ENCODE results near the gene B3GNT8.

Gene B3GNT8

GRCh38 chr19:41422456-41422855 lies 4.7 kb downstream of the B3GNT8 start:
- H3K27ac ChIP-seq: no peak overlapping the region
- TF ChIP-seq CTCF (conservative IDR thresholded peaks at IDR 0.05) (no peak), ZFX (IDR thresholded peaks at IDR 0.05) (no peak)

GRCh38 chr19:41421973-41422372 lies 5.2 kb downstream of the B3GNT8 start:
- H3K27ac ChIP-seq: no peak overlapping the region

GRCh38 chr19:41421314-41421713 lies 5.9 kb downstream of the B3GNT8 start:
- no peak overlapping the region for H3K27ac ChIP-seq
- TF ChIP-seq CTCF (conservative IDR thresholded peaks at IDR 0.05): no peak
- TF ChIP-seq ZFX (IDR thresholded peaks at IDR 0.05): no peak

More at GRCh38 chr19:41421973-41422372, 5.2 kb downstream of the B3GNT8 start:
- TF ChIP-seq CTCF (conservative IDR thresholded peaks at IDR 0.05): no peak

GRCh38 chr19:41420101-41420880 lies 6.9 kb downstream of the B3GNT8 start:
- no peak for TF ChIP-seq ZFX (IDR thresholded peaks at IDR 0.05)
- no peak for TF ChIP-seq CTCF (conservative IDR thresholded peaks at IDR 0.05)
- H3K27ac ChIP-seq: no peak overlapping the region

- TF ChIP-seq CTCF (conservative IDR thresholded peaks at IDR 0.05) (no peak), ZFX (IDR thresholded peaks at IDR 0.05) (no peak)
- H3K27ac ChIP-seq: no peak overlapping the region
Measured at GRCh38 chr19:41416194-41416674, 10.9 kb downstream of the B3GNT8 start.

- no peak overlapping the region for H3K27ac ChIP-seq
- TF ChIP-seq CTCF (conservative IDR thresholded peaks at IDR 0.05): no peak
- TF ChIP-seq ZFX (IDR thresholded peaks at IDR 0.05): no peak
Measured at GRCh38 chr19:41415154-41415571, 12.0 kb downstream of the B3GNT8 start.

GRCh38 chr19:41414461-41414860 lies 12.7 kb downstream of the B3GNT8 start:
- no peak for TF ChIP-seq CTCF (conservative IDR thresholded peaks at IDR 0.05)
- TF ChIP-seq ZFX (IDR thresholded peaks at IDR 0.05): no peak
- no peak overlapping the region for H3K27ac ChIP-seq
